A204.1 (cell line): ENCODE data around the gene AHDC1.
"Not testable (repeated sequence)": the region's sequence is repeated elsewhere in the genome, so short reads cannot be mapped to it uniquely, and the experiment has no call there.

Source experiments
- FAIRE-seq: peaks from 2 replicates; lab custom pipeline; 2012; peaks lifted over from hg19 to GRCh38; lab: Jason Lieb, UNC

The AHDC1 gene

DNA sequence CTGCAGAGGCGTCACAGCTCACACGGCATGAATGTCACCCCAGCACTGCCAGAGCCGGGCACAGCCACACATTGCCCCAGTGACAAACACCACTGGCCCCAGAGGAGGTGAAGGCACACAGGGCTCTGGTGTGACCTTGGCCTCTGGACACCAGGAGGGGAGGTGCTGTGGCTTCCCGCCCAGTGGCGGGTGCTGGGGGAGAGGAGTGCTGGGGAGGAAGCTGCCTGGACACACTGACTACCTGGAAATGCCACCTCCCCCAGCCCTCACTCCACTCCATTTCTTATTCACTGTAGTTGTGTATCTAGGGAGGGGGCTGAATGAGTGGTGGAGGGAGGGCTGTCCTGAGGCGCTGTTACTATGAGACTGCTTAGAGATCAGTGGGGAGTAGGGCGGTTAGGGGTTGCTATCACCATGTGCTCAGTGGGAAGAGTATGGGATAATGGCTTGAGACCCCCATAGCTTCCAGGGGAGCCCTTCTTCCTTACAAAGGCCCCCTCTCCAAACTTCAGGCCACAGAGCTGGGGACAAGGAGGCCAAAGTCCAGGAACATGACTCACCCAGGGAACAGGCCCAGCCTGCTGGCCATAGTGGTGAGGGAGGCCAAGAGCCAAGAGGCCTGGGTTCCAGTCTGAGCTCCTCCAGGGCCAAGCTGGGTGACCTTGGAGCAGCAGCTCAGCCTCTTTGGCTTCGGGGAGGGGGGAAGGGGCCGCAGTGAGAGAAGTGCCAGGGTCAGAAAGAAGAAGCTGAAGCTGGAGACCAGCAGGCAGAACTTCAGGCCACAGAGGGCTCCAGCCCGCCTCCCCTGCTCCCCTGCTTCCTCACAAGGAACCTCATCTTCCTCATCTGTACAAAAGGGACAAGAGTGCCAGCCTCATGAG is 40.1 kb downstream of the AHDC1 start:
- no peak for FAIRE-seq

DNA sequence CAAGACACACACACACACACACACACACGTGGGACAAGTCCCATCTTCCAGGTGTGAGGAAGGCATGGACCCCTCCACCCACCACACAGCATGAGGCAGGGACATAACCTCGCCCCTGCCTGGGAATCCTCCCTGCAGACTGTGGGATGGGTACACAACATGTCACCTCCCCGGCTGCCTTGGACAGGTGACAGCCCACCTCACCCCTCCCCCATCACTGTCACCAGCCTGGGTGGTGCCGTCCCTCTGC is 40.7 kb downstream of the AHDC1 start:
- no peak for FAIRE-seq

- no peak for FAIRE-seq
Observed at GRCh38 chr1:27562534-27563340, 41.2 kb downstream of the AHDC1 start.

DNA sequence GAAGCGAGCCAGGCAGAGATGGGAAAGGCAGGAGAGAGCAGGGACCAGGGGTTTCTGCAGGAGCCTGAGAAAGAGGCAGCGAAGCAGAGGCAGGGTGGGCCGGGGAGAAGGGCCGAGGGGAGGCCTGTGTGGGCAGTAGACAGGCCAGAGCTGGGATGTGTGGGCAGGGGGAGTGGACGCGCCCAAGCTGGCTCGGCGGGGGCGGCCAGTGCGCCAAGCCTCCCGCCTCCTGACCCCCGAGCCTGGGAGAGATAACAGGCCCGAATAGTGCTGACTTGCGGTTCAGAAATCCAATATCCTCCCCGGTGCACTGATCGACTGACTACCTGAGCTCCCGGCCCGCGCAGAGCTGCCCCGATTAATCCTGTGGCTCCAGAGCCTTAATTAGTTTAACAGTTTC is 41.9 kb downstream of the AHDC1 start:
- no peak for FAIRE-seq

DNA sequence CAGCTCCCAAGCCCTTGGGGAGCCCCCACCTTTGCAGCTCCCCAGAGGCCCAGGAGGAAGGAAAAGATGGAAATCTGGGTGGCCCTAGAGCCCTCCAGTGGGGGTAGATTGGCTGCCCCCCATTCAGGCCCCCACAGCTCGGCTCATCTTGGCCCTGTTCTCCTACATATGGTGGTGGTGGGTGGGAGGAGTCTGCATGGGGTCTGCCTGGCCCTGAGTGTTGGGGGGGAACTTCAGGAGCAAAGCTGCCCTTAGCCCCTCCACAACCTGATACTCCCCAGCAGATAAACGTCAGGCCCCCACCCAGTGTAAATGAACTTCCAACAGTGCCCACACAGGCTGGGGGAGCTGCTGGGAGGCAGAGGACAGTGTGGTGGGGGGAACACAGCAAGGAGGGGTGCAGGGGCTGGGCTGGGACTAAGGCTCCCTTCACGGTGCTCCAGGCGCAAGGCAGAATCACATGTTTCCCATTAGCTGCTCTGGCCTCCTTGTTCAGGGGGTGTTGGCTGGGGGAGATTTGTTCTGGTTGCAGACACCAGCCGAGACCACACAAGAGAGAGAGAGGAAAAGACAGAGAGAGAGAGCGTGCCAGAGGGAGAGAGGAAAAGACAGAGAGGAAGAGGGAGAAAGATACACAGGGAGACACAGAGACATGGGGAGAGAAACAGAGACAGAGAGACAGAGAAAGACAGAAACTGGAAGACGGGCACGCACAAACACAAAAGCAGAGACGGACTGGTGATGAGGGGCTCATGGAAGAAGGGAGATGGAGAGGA is 42.6 kb downstream of the AHDC1 start:
- FAIRE-seq, result no peak

DNA sequence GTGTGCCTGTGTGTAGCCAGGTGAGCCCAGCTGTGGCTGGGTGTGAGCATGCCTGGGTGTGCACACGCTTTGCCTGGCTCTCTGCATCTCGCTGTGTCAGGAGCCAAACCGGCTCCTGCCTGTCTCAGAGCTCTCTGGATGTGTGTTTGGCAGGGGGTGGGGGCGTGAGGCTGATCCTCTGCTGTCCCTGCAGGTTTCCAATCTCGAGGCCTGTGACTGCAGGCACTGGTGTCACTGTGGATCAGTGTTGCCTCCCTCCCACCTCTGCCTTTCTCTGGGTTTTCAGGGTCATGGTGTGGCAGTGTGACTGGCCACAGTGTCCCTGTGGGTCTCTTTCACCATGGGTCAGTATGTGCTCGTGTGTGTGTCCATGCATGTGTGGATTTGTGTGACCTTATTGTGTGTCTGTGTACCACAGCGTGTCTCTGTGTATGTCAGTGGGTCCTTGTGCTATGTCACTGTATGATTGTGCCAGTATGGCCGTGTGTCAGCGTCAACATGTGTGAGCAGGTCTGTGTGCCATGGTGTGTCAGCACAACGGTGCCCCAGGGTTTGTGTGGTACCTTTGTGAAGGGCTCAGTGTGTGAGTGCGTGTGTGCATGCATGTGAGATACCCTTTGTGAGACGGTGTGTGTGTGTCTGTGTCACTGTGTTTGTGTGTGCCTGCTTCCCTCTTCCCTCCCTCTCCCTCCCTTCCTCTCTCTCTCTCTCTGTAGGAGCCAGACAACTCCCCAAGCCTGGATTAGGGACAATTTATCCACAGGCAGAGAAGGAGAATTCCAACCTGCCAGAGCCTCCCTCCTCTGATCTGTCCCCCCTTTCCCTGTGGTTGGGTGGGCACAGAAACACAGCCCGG is 43.4 kb downstream of the AHDC1 start:
- no peak for FAIRE-seq

DNA sequence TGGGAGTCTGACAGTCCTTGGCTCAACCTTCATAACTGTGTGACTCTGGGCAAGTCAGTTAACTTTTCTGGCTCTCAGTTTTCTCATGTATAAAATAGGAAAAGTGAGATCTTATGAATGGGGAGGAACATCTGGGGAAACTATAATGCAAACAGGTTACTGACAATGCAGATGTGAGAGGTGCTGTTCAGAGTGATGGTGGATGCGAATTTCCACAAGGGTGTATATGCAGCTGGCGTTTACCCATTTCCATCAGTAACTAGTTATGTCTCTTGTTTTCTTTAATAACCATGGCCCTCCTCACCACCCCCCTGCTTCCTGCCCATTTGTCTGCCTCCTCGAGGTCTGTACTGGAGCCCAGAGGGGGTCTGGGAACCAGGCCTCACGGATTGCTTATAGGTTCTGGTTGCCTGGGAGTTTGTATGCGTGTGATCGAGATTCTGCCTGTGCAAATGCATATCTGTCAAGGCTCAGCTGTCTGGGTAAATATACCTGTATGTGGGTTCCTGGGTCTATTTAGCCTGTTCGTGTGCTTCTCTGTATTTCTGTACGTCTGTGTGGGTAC is 44.4 kb downstream of the AHDC1 start:
- FAIRE-seq, result no peak

- FAIRE-seq, result no peak
Observed at GRCh38 chr1:27557596-27558340, 46.2 kb downstream of the AHDC1 start.

DNA sequence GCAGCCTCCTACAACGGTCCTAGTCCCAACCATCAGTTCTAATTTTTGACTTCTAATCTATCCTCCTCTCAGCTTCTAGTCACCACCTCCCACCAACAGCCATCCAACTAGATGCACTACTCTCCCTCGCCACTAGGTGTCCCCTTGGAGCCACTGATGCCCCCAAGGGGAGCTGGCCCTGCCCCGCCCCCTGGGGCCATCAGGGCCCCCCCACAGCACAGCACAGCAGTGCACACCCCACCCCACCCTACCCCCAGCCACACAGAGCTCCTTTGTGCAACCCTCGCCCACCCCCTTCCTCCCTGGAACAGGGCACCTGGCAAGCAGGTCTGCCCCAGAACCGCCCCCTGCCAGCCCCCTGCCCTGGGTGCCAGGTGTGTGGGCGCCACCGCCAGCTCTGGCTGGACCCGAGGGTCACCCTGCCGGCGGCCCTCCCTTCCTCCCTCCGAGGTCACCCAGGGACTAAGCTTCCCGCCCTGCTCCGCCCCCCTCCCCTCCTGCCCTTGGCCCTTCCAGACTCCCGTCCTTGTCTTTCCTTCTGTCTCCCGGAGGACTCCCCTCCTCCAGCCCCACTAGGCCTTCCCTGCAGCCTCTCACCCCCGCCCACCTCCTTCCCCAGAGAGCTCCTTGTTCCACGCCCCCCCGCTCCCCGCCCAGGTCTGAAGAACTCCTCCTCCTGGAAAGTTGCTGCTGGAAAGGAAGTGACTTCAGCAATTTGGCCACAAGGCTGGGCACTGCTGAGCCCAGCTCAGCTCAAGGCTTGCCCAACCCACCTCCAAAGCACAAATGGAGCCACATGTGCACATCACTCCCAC is 47.0 kb downstream of the AHDC1 start:
- no peak for FAIRE-seq

GRCh38 chr1:27556435-27556780 is 47.5 kb downstream of the AHDC1 start:
- no peak for FAIRE-seq

- no peak for FAIRE-seq
Observed at GRCh38 chr1:27555700-27556424, 48.1 kb downstream of the AHDC1 start.

- FAIRE-seq, result no peak
Observed at GRCh38 chr1:27554759-27555699, 48.9 kb downstream of the AHDC1 start.

DNA sequence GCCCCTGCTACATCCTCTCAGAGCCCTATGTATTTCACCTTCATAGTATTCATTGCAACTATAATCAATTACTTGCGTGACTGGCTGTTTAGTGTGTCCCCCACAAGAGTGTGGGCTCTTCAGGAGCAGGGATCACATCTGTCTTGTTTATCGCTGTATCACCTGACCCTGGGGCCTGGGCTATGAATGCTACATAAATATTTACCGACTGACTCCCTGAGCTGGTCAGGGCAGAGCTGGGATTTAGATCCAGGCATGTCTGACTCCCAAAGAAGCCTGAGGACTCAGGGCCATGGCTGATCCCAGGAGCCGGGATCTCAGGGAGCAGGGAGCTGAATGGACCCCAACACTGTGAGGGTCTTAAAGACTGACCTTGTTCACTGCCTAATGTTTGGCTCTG is 49.7 kb downstream of the AHDC1 start:
- no peak for FAIRE-seq

DNA sequence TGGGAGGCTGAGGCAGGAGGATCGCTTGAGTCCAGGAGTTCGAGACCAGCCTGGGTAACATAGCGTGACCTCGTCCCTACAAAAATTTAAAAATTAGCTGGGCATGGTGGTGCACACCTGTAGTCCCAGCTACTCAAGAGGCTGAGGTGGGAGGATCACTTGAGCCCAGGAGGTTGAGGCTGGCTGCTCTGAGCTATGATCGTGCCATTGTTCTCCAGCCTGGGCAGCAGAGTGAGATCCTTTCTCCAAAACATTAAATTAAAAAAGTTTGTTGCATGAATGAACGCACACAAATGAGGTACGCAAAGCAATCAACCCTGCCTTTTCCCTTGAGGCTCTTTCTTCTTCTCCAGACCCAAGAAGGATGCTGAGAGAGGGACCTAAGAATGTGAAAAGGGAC is 50.1 kb downstream of the AHDC1 start:
- not testable (repeated sequence) for FAIRE-seq

- no peak for FAIRE-seq
Observed at GRCh38 chr1:27552911-27553420, 51.0 kb downstream of the AHDC1 start.

DNA sequence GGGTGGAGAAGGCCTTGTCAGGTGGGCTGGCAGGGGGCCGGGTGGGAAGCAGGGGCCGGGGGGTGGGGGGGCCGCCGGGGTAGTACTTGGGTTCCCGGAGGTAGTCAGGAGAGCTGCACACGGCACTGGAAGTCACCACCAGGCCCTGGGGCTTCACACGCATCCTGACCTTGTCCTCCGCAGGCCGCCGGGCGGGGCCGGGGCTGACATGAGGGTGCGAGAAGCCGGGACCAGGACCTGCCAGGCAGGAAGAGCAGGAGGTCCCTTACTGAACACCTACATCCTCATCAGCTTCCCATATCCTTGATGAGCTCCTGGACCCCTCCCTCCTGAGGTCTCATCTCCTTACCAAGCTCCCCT is 52.0 kb downstream of the AHDC1 start:
- FAIRE-seq, result no peak

DNA sequence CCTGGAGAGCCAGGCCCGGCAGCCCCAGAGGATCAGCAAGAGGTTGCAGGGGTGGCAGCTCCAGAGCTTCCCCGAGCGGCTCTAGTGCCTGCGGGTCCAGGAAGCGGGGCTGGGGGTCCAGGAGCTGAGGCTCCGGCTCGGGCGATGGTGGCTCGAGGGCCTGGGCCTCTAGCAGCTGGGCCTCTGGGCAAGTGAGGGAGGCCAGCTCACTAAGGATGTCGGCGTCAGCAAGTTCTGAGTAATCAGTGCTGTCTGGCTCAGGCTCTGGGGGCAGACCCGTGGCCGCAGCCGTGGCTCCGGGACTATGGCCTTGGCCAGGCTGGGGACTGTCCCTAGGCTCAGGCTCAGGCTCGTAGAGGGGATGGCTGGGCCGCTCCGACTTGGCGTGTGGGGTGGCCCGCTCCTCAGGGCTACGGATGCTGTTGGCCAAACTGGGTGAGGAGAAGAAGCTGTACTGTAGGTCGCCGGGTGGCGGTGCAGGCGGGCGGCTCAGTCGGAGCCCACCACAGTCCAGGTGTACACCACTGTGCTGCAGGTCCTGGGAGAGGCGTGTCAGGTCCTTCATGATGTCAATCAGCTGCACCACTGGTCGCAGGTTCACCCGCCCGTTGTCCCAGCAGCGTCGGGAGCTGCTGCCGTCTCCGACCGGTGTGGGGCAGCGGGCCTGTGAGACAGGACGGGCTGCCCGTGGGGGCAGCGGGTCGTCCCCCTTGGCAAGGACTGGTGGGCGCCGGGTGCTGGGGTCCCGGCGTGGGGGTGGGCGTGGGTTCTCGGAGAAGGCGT is 52.6 kb downstream of the AHDC1 start:
- no peak for FAIRE-seq
